ENCODE data around the gene GPATCH4. TPM values are rescaled to one million over a fixed set of nuclear protein-coding genes. Genes with fewer than 3 reads are reported as not detected.

The GPATCH4 gene
- total RNA-seq, result 29.4 TPM

DNA sequence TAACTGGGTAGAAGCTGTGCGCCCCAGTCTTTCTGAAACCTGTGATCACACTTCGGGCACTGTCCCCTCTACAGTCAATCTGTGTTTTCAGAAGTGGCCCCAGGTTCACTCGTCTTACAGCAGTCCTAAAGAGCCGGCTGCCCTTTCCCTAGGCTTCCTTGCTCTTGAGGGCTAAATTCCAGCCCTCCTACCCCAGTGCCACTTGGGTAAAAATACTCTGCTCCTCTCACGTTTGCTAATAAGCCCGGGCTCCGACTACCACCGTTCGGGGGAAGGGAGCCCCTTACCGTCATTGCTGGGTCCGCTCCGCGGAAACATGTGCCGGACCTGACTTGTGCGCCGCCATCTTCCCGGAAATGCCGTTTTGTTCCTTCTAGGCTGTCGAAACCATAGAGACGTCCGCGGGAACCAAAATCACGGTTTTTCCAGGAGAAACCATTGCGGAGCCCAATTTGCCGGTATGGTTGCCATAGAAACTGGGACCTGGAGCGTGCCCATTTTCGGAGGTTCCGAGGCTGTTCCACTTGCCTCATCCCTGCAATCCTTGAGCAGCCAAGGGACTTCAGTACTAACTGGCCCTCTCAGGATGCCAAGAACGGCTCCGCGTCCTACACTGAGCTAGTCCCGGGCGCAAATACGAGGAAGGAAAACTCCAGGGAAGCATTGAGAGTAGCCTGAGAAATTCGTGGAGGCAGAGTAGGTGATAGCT, at the start of gene GPATCH4:
Gene GPATCH4, minus strand, starts transcription at position 358 of the 709 bp plus-strand sequence.
- H3K4me1 ChIP-seq, result peaks cover 6 to 13% of the 10 kb centered on the region in 2 donors
- H3K9me3 ChIP-seq, result no peaks in the 10 kb centered on the region
- peak; percentile 36 to 91 for DNase-seq (ENCODE audit: low spot score in 2 of 2)
- peaks cover 0 to 20% of the 10 kb centered on the region in 2 donors for H3K36me3 ChIP-seq
- intact Hi-C loops (cut with DNase I), result loop anchor here (2.0 kb wide), 1 partner anchor 144 kb away; no protein-coding TSS in a partner anchor
- peak within 1 kb of the TSS; percentile 66 to 83 for H3K4me3 ChIP-seq
- H3K27ac ChIP-seq, result peak within 1 kb of the TSS; percentile 77 to 83
- TF ChIP-seq, protein P1, sequence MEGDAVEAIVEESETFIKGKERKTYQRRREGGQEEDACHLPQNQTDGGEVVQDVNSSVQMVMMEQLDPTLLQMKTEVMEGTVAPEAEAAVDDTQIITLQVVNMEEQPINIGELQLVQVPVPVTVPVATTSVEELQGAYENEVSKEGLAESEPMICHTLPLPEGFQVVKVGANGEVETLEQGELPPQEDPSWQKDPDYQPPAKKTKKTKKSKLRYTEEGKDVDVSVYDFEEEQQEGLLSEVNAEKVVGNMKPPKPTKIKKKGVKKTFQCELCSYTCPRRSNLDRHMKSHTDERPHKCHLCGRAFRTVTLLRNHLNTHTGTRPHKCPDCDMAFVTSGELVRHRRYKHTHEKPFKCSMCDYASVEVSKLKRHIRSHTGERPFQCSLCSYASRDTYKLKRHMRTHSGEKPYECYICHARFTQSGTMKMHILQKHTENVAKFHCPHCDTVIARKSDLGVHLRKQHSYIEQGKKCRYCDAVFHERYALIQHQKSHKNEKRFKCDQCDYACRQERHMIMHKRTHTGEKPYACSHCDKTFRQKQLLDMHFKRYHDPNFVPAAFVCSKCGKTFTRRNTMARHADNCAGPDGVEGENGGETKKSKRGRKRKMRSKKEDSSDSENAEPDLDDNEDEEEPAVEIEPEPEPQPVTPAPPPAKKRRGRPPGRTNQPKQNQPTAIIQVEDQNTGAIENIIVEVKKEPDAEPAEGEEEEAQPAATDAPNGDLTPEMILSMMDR (IDR thresholded peaks at IDR 0.05), result peak in 1 of 3 experiments; percentile 12
- no peaks in the 10 kb centered on the region for H3K27me3 ChIP-seq

DNA sequence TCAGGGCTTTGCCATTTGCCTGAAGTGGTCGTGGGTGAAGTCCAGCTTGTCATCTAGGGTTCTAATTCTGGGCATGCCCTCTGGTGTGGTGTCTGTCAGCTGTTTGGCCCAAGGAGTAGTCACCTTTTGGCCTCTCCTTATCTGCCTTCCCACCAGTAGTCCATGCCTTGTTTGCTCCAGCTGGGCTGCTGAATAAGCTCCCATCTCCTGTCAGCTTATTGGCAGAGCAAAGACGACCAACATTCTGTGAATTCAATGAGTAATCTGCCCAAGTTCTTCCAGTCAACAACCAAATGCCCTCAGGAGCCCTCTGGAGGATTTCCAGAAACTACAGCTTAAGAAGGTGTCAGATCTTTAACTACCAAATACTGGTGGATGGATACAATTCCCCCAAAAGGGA, 47.7 kb upstream of the GPATCH4 start:
- H3K27ac ChIP-seq, result no peak overlapping the region
- H3K4me1 ChIP-seq, result no peaks in the 10 kb centered on the region
- no peak for DNase-seq (ENCODE audit: low spot score in 2 of 2)
- TF ChIP-seq, protein P1 (IDR thresholded peaks at IDR 0.05), result no peak
- intact Hi-C loops (cut with DNase I), result no loop called here
- peaks cover 17% of the 10 kb centered on the region for H3K27me3 ChIP-seq
- no peaks in the 10 kb centered on the region for H3K9me3 ChIP-seq
- H3K4me3 ChIP-seq, result no peak overlapping the region
- no peaks in the 10 kb centered on the region for H3K36me3 ChIP-seq

DNA sequence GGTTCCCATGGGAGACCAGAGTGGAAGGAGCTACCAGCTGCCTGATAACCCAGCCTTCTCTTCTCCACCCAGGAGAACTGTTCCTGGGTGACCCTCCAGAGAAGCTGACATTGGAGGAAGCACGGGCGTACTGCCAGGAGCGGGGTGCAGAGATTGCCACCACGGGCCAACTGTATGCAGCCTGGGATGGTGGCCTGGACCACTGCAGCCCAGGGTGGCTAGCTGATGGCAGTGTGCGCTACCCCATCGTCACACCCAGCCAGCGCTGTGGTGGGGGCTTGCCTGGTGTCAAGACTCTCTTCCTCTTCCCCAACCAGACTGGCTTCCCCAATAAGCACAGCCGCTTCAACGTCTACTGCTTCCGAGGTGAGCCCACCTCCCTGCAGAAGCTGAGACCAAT, 47.2 kb upstream of the GPATCH4 start:
- H3K27ac ChIP-seq, result no peak overlapping the region
- H3K36me3 ChIP-seq, result no peaks in the 10 kb centered on the region
- TF ChIP-seq, protein P1 (IDR thresholded peaks at IDR 0.05), result no peak
- intact Hi-C loops (cut with DNase I), result no loop called here
- H3K9me3 ChIP-seq, result no peaks in the 10 kb centered on the region
- no peaks in the 10 kb centered on the region for H3K4me1 ChIP-seq
- no peak overlapping the region for H3K4me3 ChIP-seq
- H3K27me3 ChIP-seq, result peaks cover 17% of the 10 kb centered on the region
- no peak for DNase-seq (ENCODE audit: low spot score in 2 of 2)

DNA sequence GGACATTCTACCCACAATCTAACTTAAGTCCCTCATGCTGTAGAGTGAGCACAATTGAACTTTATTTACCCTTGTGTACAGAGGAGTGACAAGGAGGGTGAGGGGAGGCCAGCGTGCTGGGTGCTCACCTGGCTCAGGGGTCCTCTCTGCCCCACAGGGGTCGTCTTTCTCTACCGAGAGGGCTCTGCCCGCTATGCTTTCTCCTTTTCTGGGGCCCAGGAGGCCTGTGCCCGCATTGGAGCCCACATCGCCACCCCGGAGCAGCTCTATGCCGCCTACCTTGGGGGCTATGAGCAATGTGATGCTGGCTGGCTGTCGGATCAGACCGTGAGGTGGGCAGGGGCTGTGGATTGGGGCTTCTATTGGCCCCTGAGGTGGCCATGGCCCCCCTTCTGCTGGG, 46.1 kb upstream of the GPATCH4 start:
- intact Hi-C loops (cut with DNase I), result no loop called here
- no peak overlapping the region for H3K4me3 ChIP-seq
- DNase-seq (ENCODE audit: low spot score in 2 of 2), result no peak
- H3K27ac ChIP-seq, result no peak overlapping the region
- no peaks in the 10 kb centered on the region for H3K36me3 ChIP-seq
- no peaks in the 10 kb centered on the region for H3K4me1 ChIP-seq
- TF ChIP-seq, protein P1 (IDR thresholded peaks at IDR 0.05), result no peak
- H3K9me3 ChIP-seq, result no peaks in the 10 kb centered on the region
- H3K27me3 ChIP-seq, result peaks cover 18% of the 10 kb centered on the region

DNA sequence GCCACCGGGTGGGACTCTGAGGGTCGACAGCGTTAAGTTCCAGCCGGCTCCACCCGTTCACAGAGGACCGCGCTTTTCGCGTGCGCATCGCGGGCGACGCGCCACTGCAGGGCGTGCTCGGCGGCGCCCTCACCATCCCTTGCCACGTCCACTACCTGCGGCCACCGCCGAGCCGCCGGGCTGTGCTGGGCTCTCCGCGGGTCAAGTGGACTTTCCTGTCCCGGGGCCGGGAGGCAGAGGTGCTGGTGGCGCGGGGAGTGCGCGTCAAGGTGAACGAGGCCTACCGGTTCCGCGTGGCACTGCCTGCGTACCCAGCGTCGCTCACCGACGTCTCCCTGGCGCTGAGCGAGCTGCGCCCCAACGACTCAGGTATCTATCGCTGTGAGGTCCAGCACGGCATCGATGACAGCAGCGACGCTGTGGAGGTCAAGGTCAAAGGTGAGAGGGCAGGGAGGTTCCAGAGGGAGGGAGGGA, 45.5 kb upstream of the GPATCH4 start:
- no peak overlapping the region for H3K27ac ChIP-seq
- H3K9me3 ChIP-seq, result no peaks in the 10 kb centered on the region
- H3K4me3 ChIP-seq, result no peak overlapping the region
- intact Hi-C loops (cut with DNase I), result no loop called here
- no peak for DNase-seq (ENCODE audit: low spot score in 2 of 2)
- H3K4me1 ChIP-seq, result peaks cover 4 to 5% of the 10 kb centered on the region in 2 donors
- peaks cover 24% of the 10 kb centered on the region for H3K27me3 ChIP-seq
- TF ChIP-seq, protein P1 (IDR thresholded peaks at IDR 0.05), result no peak
- H3K36me3 ChIP-seq, result no peaks in the 10 kb centered on the region
